H1 (cell line): ENCODE results near the gene NUDT11. TPM values are rescaled to one million over a fixed set of nuclear protein-coding genes. Genes with fewer than 3 reads are reported as not detected.

ENCODE experiments used
- CTCF ChIA-PET: fragments of 300-600 bp; sonication (Branson Sonifier 250); formaldehyde crosslinking; loops from one replicate; lab custom pipeline; 2021; ENCODE audit not compliant: partially characterized antibody; lab: Charles Lee
- POLR2A ChIA-PET: fragments of 300-600 bp; sonication (Branson Sonifier 250); formaldehyde crosslinking; loops from one replicate; lab custom pipeline; 2021; ENCODE audit warnings: inconsistent platforms; ENCODE audit not compliant: partially characterized antibody; lab: Charles Lee
- DNase-seq, 2 experiments: peaks; one replicate each; pipeline versions ENCODE4 v3.0.0 to v3.0.0-alpha.2; 2010 to 2022; ENCODE audit warnings: low spot score in 2 of 2, low read depth in 1 of 2, mixed read lengths in 1 of 2
- FAIRE-seq: peaks from 2 replicates; lab custom pipeline; 2011; peaks lifted over from hg19 to GRCh38; lab: Jason Lieb, UNC
- H2AFZ ChIP-seq: 2 replicates; pipeline ENCODE4 v1.8.1; 2012; ENCODE audit warnings: low read length, inconsistent platforms
- H2AK5ac ChIP-seq: 2 replicates; pipeline ENCODE4 v1.6.1; 2013; ENCODE audit warnings: low read depth, low read length
- H2BK120ac ChIP-seq: replicated peaks from 2 replicates; pipeline ENCODE3; 2013; ENCODE audit warnings: low read depth, low read length, inconsistent platforms
- H2BK12ac ChIP-seq: 2 replicates; pipeline ENCODE4 v1.6.1; 2013; ENCODE audit warnings: low read depth, low read length
- H2BK15ac ChIP-seq: 2 replicates; pipeline ENCODE4 v1.6.1; 2013; ENCODE audit warnings: low read length
- H2BK20ac ChIP-seq: 2 replicates; pipeline ENCODE4 v1.6.1; 2013; ENCODE audit warnings: low read length
- H2BK5ac ChIP-seq: 2 replicates; pipeline ENCODE4 v1.6.1; 2013; ENCODE audit warnings: low read depth, low read length
- H3K14ac ChIP-seq: 2 replicates; pipeline ENCODE4 v1.6.1; 2013; ENCODE audit warnings: inconsistent platforms; ENCODE audit not compliant: insufficient read length
- H3K18ac ChIP-seq: 2 replicates; pipeline ENCODE4 v1.6.1; 2013; ENCODE audit warnings: low read length; ENCODE audit errors: extremely low read depth
- H3K23ac ChIP-seq: 2 replicates; pipeline ENCODE4 v1.6.1; 2013; ENCODE audit warnings: inconsistent platforms; ENCODE audit not compliant: insufficient read length
- H3K23me2 ChIP-seq: 2 replicates; pipeline ENCODE4 v1.6.1; 2013; ENCODE audit warnings: low read depth, low read length
- H3K27ac ChIP-seq: 2 replicates; pipeline ENCODE4 v1.6.1; 2011; ENCODE audit warnings: low read depth, low read length, inconsistent platforms
- H3K27me3 ChIP-seq, 4 experiments: replicated peaks in 1 of 4; 1 replicate in 1 of 4; 2 replicates in 3 of 4; pipeline versions ENCODE4 v1.6.1 to v1.8.1; 2011 to 2013; ENCODE audit warnings: low read length in 3 of 4, mild to moderate bottlenecking in 3 of 4, inconsistent platforms in 2 of 4, mixed read lengths in 2 of 4, moderate library complexity in 1 of 4; ENCODE audit not compliant: control insufficient read depth in 3 of 4, insufficient read depth in 3 of 4; ENCODE audit errors: extremely low read depth in 1 of 4
- H3K36me3 ChIP-seq, 4 experiments: 2 replicates each; pipeline versions ENCODE4 v1.6.1 to v1.8.1; 2011 to 2013; ENCODE audit warnings: mild to moderate bottlenecking in 4 of 4, low read length in 3 of 4, moderate library complexity in 2 of 4, control low read depth in 1 of 4, inconsistent platforms in 1 of 4; ENCODE audit not compliant: insufficient read depth in 4 of 4, control insufficient read depth in 2 of 4
- H3K4ac ChIP-seq: replicated peaks from 2 replicates; pipeline ENCODE3; 2013; ENCODE audit warnings: low read length, low read depth, mixed read lengths, inconsistent platforms; ENCODE audit not compliant: insufficient read length
- H3K4me1 ChIP-seq, 4 experiments: replicated peaks in 1 of 4; 1 replicate in 1 of 4; 2 replicates in 3 of 4; pipeline versions ENCODE4 v1.6.1 to v1.8.1; 2011 to 2013; ENCODE audit warnings: low read length in 3 of 4, inconsistent platforms in 2 of 4, mixed read lengths in 1 of 4; ENCODE audit not compliant: insufficient read depth in 4 of 4, control insufficient read depth in 3 of 4
- H3K4me2 ChIP-seq, 2 experiments: 2 replicates each; pipeline versions ENCODE4 v1.6.1 to v1.8.1; 2011 to 2013; ENCODE audit warnings: low read depth in 2 of 2, low read length in 2 of 2, control low read depth in 1 of 2, inconsistent platforms in 1 of 2, mild to moderate bottlenecking in 1 of 2; ENCODE audit not compliant: insufficient read depth in 1 of 2
- H3K4me3 ChIP-seq, 4 experiments: fragments of 200-600, 300-600 bp in 1 of 4; sonication (generic), shearing (Covaris generic), sonication (Bioruptor Twin) in 1 of 4; 2 replicates each; pipeline versions ENCODE4 v1.5.1 to v1.8.1; 2011 to 2016; ENCODE audit warnings: low read length in 4 of 4, low read depth in 3 of 4, control low read depth in 2 of 4, inconsistent platforms in 2 of 4, mild to moderate bottlenecking in 2 of 4, mixed read lengths in 1 of 4, moderate library complexity in 1 of 4; ENCODE audit not compliant: insufficient read depth in 2 of 4; ENCODE audit errors: extremely low read depth in 1 of 4
- H3K56ac ChIP-seq: replicated peaks from 2 replicates; pipeline ENCODE3; 2013; ENCODE audit warnings: low read depth, mild to moderate bottlenecking, mixed read lengths, low read length, inconsistent platforms; ENCODE audit not compliant: insufficient read length
- H3K79me1 ChIP-seq: 2 replicates; pipeline ENCODE4 v1.6.1; 2013; ENCODE audit warnings: low read depth, low read length, control low read depth
- H3K79me2 ChIP-seq, 2 experiments: 2 replicates each; pipeline versions ENCODE4 v1.6.1 to v1.8.1; 2012 to 2013; ENCODE audit warnings: low read length in 2 of 2, mild to moderate bottlenecking in 2 of 2, inconsistent platforms in 1 of 2; ENCODE audit not compliant: insufficient read depth in 2 of 2, control insufficient read depth in 1 of 2
- H3K9ac ChIP-seq, 4 experiments: replicated peaks in 1 of 4; 1 replicate in 1 of 4; 2 replicates in 3 of 4; pipeline versions ENCODE4 v1.6.1 to v1.8.1; 2011 to 2013; ENCODE audit warnings: low read depth in 3 of 4, low read length in 3 of 4, control low read depth in 2 of 4, mild to moderate bottlenecking in 2 of 4, moderate library complexity in 2 of 4, inconsistent platforms in 1 of 4; ENCODE audit errors: extremely low read depth in 1 of 4
- H3K9me3 ChIP-seq, 2 experiments: 2 replicates each; pipeline versions ENCODE4 v1.6.1 to v1.8.1; 2012 to 2013; ENCODE audit warnings: mild to moderate bottlenecking in 2 of 2, moderate library complexity in 2 of 2, control low read depth in 1 of 2, inconsistent platforms in 1 of 2, low read depth in 1 of 2, low read length in 1 of 2, mixed read lengths in 1 of 2; ENCODE audit not compliant: insufficient read depth in 2 of 2
- H4K20me1 ChIP-seq, 2 experiments: replicated peaks in 1 of 2; 2 replicates each; pipeline versions ENCODE3 to v1.8.1; 2011 to 2013; ENCODE audit warnings: inconsistent platforms in 2 of 2, low read length in 2 of 2, mild to moderate bottlenecking in 1 of 2; ENCODE audit not compliant: insufficient read depth in 2 of 2, control insufficient read depth in 1 of 2
- H4K5ac ChIP-seq: 2 replicates; pipeline ENCODE4 v1.6.1; 2013; ENCODE audit warnings: low read length, low read depth, mixed read lengths, inconsistent platforms; ENCODE audit not compliant: insufficient read length
- H4K8ac ChIP-seq: 2 replicates; pipeline ENCODE4 v1.8.0; 2013; ENCODE audit warnings: mild to moderate bottlenecking, moderate library complexity, low read length, inconsistent platforms; ENCODE audit not compliant: insufficient read depth; ENCODE audit errors: extremely low read depth
- H4K91ac ChIP-seq: replicated peaks from 2 replicates; pipeline ENCODE3; 2013; ENCODE audit warnings: low read length, mixed read lengths, inconsistent platforms; ENCODE audit not compliant: insufficient read length
- CEBPB ChIP-seq: IDR thresholded peaks from 2 replicates; pipeline ENCODE4 v1.6.1; 2012; ENCODE audit warnings: low read depth, low read length
- CHD1 ChIP-seq: IDR thresholded peaks from 2 replicates; pipeline ENCODE4 v1.6.1; 2012; ENCODE audit warnings: low read depth, low read length, improper control_type of control experiment
- FOSL1 ChIP-seq: IDR thresholded peaks from 2 replicates; pipeline ENCODE4 v1.6.1; 2011; ENCODE audit warnings: mild to moderate bottlenecking, low read depth, low read length, moderate library complexity; ENCODE audit not compliant: insufficient read depth
- GABPA ChIP-seq: IDR thresholded peaks from 2 replicates; pipeline ENCODE4 v1.6.1; 2011; ENCODE audit warnings: mild to moderate bottlenecking, low read length, moderate library complexity, borderline replicate concordance; ENCODE audit not compliant: insufficient read depth
- GTF2F1 ChIP-seq: IDR thresholded peaks from 2 replicates; pipeline ENCODE4 v1.6.1; 2012; ENCODE audit warnings: low read depth, low read length, improper control_type of control experiment, borderline replicate concordance
- KDM1A ChIP-seq: fragments of 200-600, 300-600 bp; sonication (generic); IDR thresholded peaks from 2 replicates; pipeline ENCODE4 v1.7.1; 2016; ENCODE audit warnings: mild to moderate bottlenecking, low read length, borderline replicate concordance
- MAFK ChIP-seq: IDR thresholded peaks from 2 replicates; pipeline ENCODE4 v1.6.1; 2012; ENCODE audit warnings: low read depth, mild to moderate bottlenecking, improper control_type of control experiment, low read length
- POLR2AphosphoS5 ChIP-seq: IDR thresholded peaks from 2 replicates; pipeline ENCODE4 v1.6.1; 2011; ENCODE audit warnings: low read depth, low read length
- SIN3A ChIP-seq, 2 experiments: IDR thresholded peaks in 1 of 2; conservative IDR thresholded peaks in 1 of 2; 2 replicates each; pipeline ENCODE4 v1.6.1; 2011 to 2012; ENCODE audit warnings: low read length in 2 of 2, improper control_type of control experiment in 1 of 2, low read depth in 1 of 2, mild to moderate bottlenecking in 1 of 2
- SIRT6 ChIP-seq: IDR thresholded peaks from one replicate; pipeline ENCODE4 v1.7.1; 2012; ENCODE audit warnings: low read length, inconsistent platforms
- SP1 ChIP-seq: IDR thresholded peaks from 2 replicates; pipeline ENCODE4 v1.6.1; 2011; ENCODE audit warnings: low read depth, low read length
- SRF ChIP-seq: IDR thresholded peaks from 2 replicates; pipeline ENCODE4 v1.6.1; 2011; ENCODE audit warnings: mild to moderate bottlenecking, low read depth, low read length, moderate library complexity
- TBP ChIP-seq: IDR thresholded peaks from 2 replicates; pipeline ENCODE4 v1.6.1; 2011; ENCODE audit warnings: low read depth, low read length, improper control_type of control experiment
- TCF12 ChIP-seq: IDR thresholded peaks from 2 replicates; pipeline ENCODE4 v1.6.1; 2011; ENCODE audit warnings: low read depth, mild to moderate bottlenecking, low read length
- YY1 ChIP-seq: IDR thresholded peaks from 2 replicates; pipeline ENCODE4 v1.6.1; 2011; ENCODE audit warnings: low read depth, mild to moderate bottlenecking, low read length
- WGBS, 2 experiments: shearing (Covaris generic) in 1 of 2; methylation state at CpG; one replicate each; pipeline versions ENCODE4 v1.1.6 to v1.1.7; 2013 to 2015; ENCODE audit warnings: low lambda C conversion rate in 2 of 2, mixed read lengths in 2 of 2, inconsistent platforms in 1 of 2, low coverage in 1 of 2, missing lambda C conversion rate in 1 of 2; ENCODE audit not compliant: insufficient replicate concordance in 2 of 2, insufficient coverage in 1 of 2, insufficient read length in 1 of 2; ENCODE audit errors: extremely low coverage in 1 of 2, missing lambda C conversion rate in 1 of 2; 5-methylcytosine and 5-hydroxymethylcytosine counted together
- polyA plus RNA-seq, 7 experiments: library from polyadenylated mRNA; depleted of rRNA in 3 of 7; stranded (reverse) in 5 of 7; unstranded in 2 of 7; fragments of >200 nt in 5 of 7; fragments of 200-250 nt in 2 of 7; gene quantifications; 1 replicate in 5 of 7; 2 replicates in 1 of 7; 4 replicates in 1 of 7; pipeline versions ENCODE4 v1.2.1 to v1.2.3, GENCODE V29; 2011 to 2013; ENCODE audit warnings: missing spikeins in 2 of 7, mixed read lengths in 2 of 7
- total RNA-seq: library from RNA; stranded (reverse); fragmentation: NEBNext Ultra II Directional; extraction: Animal tissue kit (Norgen Biotek cat#: 25700); gene quantifications from 2 replicates; pipeline ENCODE4 v1.2.1, GENCODE V29; 2021

Gene NUDT11
- total and polyA plus RNA-seq, 2 of the 8 experiments (the other 6 are each of a cell fraction or from before 2014, with no cell fraction given): 31.3 to 37.6 TPM

GRCh38 chrX:51459125-51459524 is 37.3 kb downstream of the NUDT11 start:
- Histone ChIP-seq H2BK12ac (no peak overlapping the region), H3K4ac (no peak overlapping the region), H3K9ac (no peak overlapping the region), H3K56ac (no peak overlapping the region), H2BK15ac (no peak overlapping the region), H2AFZ (no peak overlapping the region), H3K9me3 (no peaks in the 10 kb centered on the region), H3K4me2 (no peak overlapping the region), H4K91ac (no peak overlapping the region), H4K8ac (no peak overlapping the region), H3K23me2 (0 out of 2 replicates have a peak, but pooled peaks cover 2% of the 10 kb centered on the region), H4K20me1 (no peaks in the 10 kb centered on the region), H3K14ac (no peak overlapping the region), H3K79me2 (no peaks in the 10 kb centered on the region), H3K36me3 (no peaks in the 10 kb centered on the region), H3K27me3 (no peaks in the 10 kb centered on the region), H3K79me1 (no peaks in the 10 kb centered on the region), H3K23ac (no peak overlapping the region), H2BK20ac (no peak overlapping the region), H3K4me1 (peaks cover 0 to 3% (median 0%) of the 10 kb centered on the region in 4 experiments; a peak in 1 of 7 replicates), H3K27ac (no peak overlapping the region), H2BK120ac (no peak overlapping the region), H3K4me3 (no peak overlapping the region), H2AK5ac (no peak overlapping the region), H3K18ac (no peak overlapping the region), H2BK5ac (no peak overlapping the region), H4K5ac (no peak overlapping the region)
- FAIRE-seq (no peak), DNase-seq (no peak)
- ChIA-PET CTCF (interaction anchor here (0.6 to 5.1 kb wide), 15 partner anchors 8 to 1702 kb away, joined by 3 to 24 read pairs (median 4); no protein-coding TSS in a partner anchor), POLR2A (no interaction called here)
- WGBS, 2 experiments: 58% methylated on average over 1 of the region's 1 CpG; no CpG with 5 or more reads in 1 of the 2 experiments
- TF ChIP-seq CEBPB (no peak), TCF12 (no peak), MAFK (no peak), FOSL1 (no peak), TBP (no peak), GABPA (no peak), KDM1A (peak; percentile 95), CHD1 (no peak), SIRT6 (no peak), POLR2AphosphoS5 (no peak), SIN3A (conservative IDR thresholded peaks at IDR 0.05 in 1 of 2, IDR thresholded peaks at IDR 0.05 in 1 of 2; ENCODE audit: low read depth in 1 of 2, low read length in 2 of 2) (no peak), SP1 (no peak), GTF2F1 (no peak), SRF (no peak), YY1 (no peak)
